ENCODE results near the gene HPS4.

DNA sequence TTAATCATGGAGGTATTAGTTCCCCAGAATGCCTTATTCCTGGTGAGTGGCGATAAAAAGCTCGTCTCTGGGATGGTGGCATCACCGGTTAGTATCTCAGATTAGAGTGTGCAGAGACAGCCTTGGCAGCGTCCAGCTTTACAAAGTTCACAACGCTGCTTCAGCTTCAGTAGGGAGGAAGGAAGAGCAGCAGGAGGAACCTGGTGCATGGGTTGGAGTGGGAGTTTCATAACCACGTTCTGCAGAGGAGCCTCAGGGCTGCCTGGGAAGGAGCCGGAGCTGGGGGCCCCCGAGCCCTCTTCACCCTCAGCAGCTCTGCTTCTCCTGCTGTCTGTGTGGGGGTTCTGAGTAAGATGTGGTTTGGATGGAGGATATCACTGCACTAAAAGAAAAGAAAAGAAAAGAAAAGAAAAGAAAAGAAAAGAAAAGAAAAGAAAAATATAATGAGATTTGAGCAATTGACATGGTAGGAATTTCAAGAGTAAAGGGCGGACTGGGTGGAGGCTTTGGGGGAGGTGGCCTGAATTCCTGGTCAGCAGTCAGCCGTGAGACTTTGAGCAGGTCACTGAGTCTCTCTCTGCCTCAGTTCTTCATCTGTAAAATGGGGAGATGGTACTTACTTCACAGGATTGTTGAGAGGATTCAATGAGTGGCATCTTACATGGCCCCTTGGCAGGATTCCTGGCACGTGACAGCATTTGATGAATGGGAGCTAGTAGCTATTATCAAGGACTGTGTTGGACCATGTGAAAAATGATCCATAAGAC lies 48.1 kb downstream of the HPS4 start:
- TF ChIP-seq, protein P1, sequence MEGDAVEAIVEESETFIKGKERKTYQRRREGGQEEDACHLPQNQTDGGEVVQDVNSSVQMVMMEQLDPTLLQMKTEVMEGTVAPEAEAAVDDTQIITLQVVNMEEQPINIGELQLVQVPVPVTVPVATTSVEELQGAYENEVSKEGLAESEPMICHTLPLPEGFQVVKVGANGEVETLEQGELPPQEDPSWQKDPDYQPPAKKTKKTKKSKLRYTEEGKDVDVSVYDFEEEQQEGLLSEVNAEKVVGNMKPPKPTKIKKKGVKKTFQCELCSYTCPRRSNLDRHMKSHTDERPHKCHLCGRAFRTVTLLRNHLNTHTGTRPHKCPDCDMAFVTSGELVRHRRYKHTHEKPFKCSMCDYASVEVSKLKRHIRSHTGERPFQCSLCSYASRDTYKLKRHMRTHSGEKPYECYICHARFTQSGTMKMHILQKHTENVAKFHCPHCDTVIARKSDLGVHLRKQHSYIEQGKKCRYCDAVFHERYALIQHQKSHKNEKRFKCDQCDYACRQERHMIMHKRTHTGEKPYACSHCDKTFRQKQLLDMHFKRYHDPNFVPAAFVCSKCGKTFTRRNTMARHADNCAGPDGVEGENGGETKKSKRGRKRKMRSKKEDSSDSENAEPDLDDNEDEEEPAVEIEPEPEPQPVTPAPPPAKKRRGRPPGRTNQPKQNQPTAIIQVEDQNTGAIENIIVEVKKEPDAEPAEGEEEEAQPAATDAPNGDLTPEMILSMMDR (IDR thresholded peaks at IDR 0.05) = no peak
- TF ChIP-seq POLR2A (IDR thresholded peaks at IDR 0.05) = no peak
